Neural progenitor cell (in vitro differentiated cells): ENCODE measurements around the gene PCSK6.

Experiments used
- CTCF ChIP-seq: fragments of 200-600 bp; sonication (generic); IDR thresholded peaks from 2 replicates; pipeline ENCODE4 v1.5.1; 2017; ENCODE audit warnings: antibody characterized with exemption, mild to moderate bottlenecking
- EZH2phosphoT487 ChIP-seq: fragments of 200-600 bp; sonication (generic); IDR thresholded peaks from 2 replicates; pipeline ENCODE4 v1.6.1; 2017; ENCODE audit warnings: antibody characterized with exemption

- TF ChIP-seq CTCF (no peak), EZH2phosphoT487 (no peak)
Measured at GRCh38 chr15:101378879-101379278, 110.6 kb downstream of the PCSK6 start.
